Measurements from ENCODE around the gene FAM227A.

FAM227A gene

DNA sequence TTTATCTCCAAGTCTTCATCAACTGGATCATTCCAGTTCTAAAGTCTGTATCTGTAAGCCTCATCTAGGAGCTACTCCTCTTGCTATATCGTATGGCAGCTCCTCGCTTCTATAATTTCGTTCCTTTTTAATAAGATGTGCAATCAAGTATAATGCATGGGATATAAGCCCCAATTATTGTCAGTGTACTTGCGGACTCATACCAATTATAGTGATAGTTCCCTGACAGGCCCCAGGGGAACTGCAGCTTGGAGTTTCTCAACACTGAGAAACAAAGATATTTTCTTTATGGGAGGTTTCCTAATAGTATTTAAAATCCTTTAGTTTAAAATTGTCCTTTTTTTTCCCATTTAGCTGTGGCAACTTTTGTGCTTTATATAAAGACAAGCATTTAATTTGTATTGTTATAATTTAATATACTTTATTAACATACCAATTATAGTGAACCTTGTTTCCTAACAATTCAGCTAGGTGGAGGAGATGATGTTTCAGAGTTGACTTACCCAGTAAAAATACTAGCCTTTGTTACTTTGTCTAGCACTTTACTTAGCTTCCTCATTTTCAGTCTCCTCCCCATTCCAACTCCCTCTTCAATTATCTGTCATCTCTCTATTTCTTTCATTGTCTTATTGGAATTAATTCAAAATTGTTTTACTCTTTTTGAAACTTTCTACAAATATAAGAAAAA, 124.8 kb downstream of the FAM227A start:
- DNase-seq = no peak

Measured in activated CD4-positive, alpha-beta T cell treated with anti-CD3 and anti-CD28 coated beads for 4 hours (primary cell).